Gastroesophageal sphincter (tissue), 3 donors: ENCODE data around the gene EPHA3.

ENCODE experiments used
- CTCF ChIP-seq, 4 experiments: fragments of 200-600 bp in 2 of 4; fragments of 450-650 bp in 2 of 4; sonication (generic) in 1 of 4; IDR thresholded peaks; one replicate each; pipeline ENCODE4 v1.5.1; 2017 to 2019; ENCODE audit warnings: antibody characterized with exemption in 4 of 4, mild to moderate bottlenecking in 2 of 4, moderate library complexity in 2 of 4
- EP300 ChIP-seq: sonication (generic); formaldehyde crosslinking; IDR thresholded peaks from one replicate; pipeline ENCODE4 v1.6.1; 2017; ENCODE audit warnings: antibody characterized with exemption, mild to moderate bottlenecking
- POLR2A ChIP-seq, 2 donors: fragments of 450-650 bp; IDR thresholded peaks; one replicate each; pipeline ENCODE4 v1.6.1; 2017; ENCODE audit warnings: antibody characterized with exemption in 2 of 2, mild to moderate bottlenecking in 2 of 2, moderate library complexity in 1 of 2

GRCh38 chr3:89340408-89340807, 233.0 kb downstream of the EPHA3 start:
- TF ChIP-seq CTCF (IDR thresholded peaks at IDR 0.05) (no peak), EP300 (no peak), POLR2A (IDR thresholded peaks at IDR 0.05) (no peak)
